GM11168 (cell line): ENCODE results near the gene PTCRA.
"Not testable (repeated sequence)": the region's sequence is repeated elsewhere in the genome, so short reads cannot be mapped to it uniquely, and the experiment has no call there.

Source experiments
- in situ Hi-C: fragments of 300-500 bp; cut with MboI; formaldehyde crosslinking; loops from one replicate; pipeline ENCODE4 v1.12.0; 2022; ENCODE audit warnings: low sequenced_read_pairs; ENCODE audit not compliant: unreplicated experiment

Gene PTCRA

GRCh38 chr6:42938428-42938796 is 22.6 kb downstream of the PTCRA start:
- in situ Hi-C loops: no loop called here

DNA sequence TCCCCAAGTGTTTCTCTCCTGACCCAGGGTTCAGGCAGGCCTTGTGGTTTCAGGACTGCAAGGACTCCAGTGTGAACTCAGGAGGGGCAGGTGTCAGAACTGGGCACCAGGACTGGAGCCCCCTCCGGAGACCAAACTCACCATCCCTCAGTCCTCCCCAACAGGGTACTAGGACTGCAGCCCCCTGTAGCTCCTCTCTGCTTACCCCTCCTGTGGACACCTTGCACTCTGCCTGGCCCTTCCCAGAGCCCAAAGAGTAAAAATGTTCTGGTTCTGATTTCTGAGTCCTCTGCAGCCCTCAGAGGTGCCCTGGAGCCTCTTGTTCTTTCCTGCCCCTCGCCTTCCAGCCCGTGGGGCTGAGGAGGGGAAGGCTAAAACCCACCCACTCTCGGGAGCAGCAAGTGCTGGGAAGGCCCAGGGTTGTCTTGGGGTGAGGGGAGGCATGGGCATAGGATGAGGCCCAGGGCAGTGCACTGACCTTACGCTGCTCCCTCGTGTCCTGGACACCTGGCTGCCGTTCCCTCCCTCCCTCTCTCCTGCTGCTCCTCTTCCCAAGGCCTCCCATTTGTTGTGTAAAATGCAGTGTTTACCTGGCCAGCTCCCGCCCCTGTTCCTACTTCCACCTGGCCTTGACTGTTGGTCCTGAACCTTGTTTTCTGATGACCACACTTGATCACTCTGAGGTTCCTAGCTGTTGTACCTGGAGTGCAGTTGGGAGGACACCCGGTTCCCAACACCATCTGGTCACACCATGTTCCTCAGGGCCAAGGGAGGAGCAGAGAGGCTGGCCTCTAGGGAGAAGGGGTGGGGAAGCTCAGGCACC is 23.3 kb downstream of the PTCRA start:
- in situ Hi-C loops: no loop called here

GRCh38 chr6:42939810-42940167 is 23.9 kb downstream of the PTCRA start:
- in situ Hi-C loops: no loop called here

- in situ Hi-C loops: no loop called here
Measured at GRCh38 chr6:42940493-42941045, 24.7 kb downstream of the PTCRA start.

DNA sequence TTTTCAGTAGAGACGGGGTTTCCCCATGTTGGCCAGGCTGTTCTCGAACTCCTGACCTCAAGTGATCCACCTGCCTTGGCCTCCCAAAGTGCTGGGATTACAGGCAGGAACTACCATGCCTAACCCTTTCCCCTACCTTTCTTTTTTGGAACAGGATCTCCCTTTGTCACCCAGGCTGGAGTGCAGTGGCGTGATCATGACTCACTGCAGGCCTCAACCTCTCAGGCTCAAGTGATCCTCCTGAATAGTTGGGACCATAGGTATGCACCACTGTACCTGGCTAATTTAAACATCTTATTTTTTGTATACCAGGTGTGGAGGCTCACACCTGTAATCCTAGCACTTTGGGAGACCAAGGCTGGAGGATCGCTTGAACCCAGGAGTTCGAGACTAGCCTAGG is 25.5 kb downstream of the PTCRA start:
- in situ Hi-C loops: not testable (repeated sequence)

DNA sequence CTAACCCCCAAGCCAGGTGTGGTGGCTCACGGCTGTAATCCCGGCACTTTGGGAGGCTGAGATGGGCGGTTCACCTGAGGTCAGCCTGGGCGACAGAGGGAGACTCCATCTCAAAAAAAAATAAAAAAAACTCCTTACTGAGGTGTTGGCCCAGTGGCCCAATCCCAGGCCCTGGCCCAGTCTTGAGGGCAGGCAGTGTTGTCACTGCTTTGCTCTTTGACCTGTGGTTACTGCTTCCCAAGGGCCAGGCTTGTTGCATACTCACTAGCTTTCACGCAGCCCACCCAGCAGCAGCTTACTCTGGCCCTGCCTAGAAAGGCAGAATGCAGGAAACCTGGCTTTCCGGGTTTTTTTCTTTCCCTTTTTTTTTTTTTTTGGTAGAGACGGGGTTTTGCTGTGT is 26.6 kb downstream of the PTCRA start:
- in situ Hi-C loops: no loop called here

- in situ Hi-C loops: no loop called here
Measured at GRCh38 chr6:42947950-42948349, 32.1 kb downstream of the PTCRA start.

DNA sequence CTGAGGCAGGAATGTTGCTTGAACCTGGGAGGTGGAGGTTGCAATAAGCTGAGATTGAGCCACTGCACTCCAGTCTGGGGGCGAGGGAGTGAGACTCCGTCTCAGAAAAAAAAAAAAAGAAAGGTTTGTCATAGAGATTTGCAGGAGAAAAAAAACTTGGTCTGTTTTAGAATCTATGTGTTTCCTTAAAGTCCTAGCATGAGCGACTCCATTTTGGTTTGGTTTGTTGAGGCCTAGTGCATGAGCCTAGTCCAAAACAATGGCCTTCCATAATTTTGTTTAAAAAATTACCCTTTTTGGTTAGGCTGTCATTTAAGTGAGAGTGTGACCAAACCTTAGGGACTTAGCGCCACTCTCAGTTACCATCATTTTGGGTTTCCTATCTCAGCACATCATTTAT is 36.5 kb downstream of the PTCRA start:
- in situ Hi-C loops: no loop called here

DNA sequence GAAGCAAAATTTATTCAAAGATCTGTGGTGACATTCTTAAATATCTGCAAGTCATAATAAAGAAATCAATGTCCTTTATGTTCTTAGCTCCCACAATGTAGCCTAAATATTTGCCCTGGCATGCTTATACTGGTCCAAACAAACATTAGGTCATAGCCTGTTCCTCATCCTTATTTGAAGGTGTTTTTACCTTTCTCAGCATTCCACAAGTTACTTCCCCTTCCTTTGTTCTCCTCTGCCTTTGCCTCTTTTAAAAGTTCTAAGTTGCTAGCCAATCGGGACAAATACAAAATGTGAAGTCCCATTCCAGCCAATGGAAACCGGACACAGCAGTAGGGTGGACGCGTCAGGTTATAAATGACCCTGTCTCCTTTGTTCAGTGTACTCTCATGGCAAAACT is 38.6 kb downstream of the PTCRA start:
- in situ Hi-C loops: not testable (repeated sequence)

- in situ Hi-C loops: no loop called here
Measured at GRCh38 chr6:42958125-42958524, 42.3 kb downstream of the PTCRA start.

DNA sequence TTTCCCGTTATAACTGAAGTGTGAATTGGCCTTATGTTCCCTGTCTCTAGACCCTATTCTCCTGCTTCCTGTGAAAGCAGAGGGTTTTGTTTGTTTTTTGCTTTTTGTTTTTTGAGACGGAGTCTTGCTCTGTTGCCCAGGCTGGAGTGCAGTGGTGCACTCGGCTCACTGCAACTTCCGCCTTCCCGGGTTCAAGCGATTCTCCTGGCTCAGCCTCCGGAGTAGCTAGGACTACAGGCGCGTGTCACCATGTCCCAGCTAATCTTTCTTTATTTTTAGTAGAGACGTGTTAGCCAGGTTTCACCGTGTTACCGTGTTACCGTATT is 44.0 kb downstream of the PTCRA start:
- in situ Hi-C loops: no loop called here

DNA sequence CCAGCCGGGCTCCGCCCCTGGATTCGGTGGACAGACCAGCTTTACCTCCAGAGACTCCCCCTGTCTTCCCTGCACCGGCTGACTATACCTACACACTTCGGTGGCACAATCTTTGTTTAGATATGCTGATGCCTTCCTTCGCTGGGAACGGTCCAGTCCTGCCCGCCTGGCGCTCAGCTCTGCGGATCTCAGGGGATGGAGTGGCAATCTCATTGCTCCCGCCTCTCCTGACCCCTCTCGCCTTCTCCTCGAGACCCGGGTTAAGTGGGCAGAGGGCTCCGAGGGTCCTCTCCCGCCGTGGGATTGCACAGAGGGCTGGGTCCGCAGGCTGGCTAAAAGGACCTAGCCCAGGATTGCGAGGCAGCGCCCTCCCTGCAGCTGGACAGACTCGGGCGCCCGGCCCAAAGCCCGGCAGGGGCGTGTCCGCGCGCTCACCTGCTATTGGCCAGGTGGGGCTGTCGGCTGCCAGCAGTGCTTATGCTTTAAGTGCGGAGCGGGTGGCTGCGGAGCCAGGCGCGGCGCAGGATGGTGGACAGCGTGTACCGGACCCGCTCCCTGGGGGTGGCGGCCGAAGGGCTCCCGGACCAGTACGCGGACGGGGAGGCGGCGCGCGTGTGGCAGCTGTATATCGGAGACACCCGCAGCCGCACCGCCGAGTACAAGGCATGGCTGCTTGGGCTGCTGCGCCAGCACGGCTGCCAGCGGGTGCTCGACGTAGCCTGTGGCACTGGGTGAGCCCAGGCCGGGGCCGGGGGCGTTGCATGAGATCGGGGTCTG is 44.6 kb downstream of the PTCRA start, which contains the start of gene GNMT:
Gene GNMT (plus strand): TSS at position 512 of the 777 bp plus-strand sequence. CDS start 14 bp downstream, at position 526.
- in situ Hi-C loops: no loop called here

DNA sequence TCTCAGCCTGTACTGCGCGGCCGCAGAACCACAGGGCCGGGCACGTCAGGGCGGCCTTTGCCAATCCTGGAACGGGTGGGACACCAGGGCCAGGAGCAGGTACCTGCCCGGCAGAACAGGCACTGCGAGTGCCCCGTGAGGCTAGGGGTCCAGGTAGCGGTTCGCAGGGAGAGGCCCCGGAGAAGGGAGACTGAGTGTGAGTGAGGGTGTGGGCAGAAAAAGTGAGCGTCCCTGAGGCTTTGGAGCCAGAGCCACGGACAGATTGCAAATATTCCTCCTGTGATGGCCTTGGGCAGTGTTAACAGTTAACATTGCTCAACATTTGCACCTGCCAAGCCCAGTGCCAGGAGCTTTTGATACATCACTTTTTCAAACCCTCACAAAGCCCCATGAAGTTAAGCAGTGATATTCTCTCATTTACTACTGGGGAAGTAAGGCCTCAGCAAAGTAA is 45.2 kb downstream of the PTCRA start:
- in situ Hi-C loops: no loop called here

- in situ Hi-C loops: no loop called here
Measured at GRCh38 chr6:42962096-42962495, 46.2 kb downstream of the PTCRA start.

GRCh38 chr6:42962502-42963178 is 46.8 kb downstream of the PTCRA start:
- in situ Hi-C loops: no loop called here

GRCh38 chr6:42963179-42963854 is 47.5 kb downstream of the PTCRA start:
- in situ Hi-C loops: no loop called here

DNA sequence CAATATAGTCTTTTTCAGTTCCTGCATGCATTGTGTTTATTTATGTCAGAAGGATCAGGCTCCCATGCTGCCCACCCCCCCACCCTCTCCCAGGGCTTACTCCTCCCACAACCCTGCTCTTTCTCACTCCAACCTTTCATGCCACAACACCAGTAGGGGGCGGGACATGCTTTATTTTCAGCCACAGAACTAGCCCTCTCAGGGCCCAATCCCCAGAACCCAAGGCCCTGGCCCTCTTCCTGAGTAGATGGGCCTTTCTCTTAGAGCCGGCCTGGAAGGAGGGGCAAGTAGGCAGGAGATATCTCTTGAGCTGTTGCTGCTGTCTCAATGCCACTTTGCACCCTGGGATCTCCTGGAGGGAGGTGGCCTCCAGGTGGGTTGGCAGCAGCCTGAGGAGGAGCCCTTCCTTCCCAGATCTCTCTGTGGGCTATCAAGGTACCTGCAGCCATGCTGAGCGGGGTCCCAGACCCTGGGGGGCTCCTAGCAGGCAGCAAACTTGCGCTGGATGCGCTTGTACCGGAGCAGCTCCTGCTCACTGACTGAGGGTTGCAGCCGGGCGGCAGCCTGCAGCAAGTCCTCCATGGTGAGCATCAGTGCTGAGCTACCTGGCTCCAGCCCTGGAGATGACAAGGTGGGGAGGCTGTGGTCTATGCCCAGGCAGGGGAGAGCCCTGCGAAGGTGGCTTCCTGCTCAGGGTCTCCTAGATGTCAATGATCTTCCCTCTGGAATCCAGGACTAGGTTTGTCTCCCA is 48.2 kb downstream of the PTCRA start:
- in situ Hi-C loops: no loop called here

- in situ Hi-C loops: loop anchor here (5.0 kb wide), 1 partner anchor 34 kb away; no protein-coding TSS in a partner anchor
Measured at GRCh38 chr6:42966571-42966970, 50.7 kb downstream of the PTCRA start.

DNA sequence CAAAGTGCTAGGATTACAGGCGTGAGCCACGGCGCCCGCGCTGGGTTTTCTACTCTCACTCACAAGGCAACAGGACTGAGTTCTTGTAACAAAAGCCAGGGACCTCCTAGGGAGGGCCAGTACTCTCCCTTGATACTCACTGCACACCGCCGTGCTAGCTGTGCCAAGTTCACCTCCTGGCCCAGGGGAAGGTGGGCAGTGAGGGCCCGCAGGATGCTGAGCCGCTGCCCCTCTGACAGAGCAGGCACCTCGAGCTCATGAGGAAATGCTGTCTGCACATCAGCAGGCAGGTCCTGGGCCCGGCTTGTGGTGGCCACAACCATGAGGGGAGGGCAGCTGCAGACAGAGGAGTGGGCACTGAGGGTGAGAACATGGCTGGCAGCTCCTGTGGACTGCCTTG is 51.4 kb downstream of the PTCRA start:
- in situ Hi-C loops: loop anchor here (5.0 kb wide), 1 partner anchor 35 kb away; no protein-coding TSS in a partner anchor
